Activated CD8-positive, alpha-beta memory T cell treated with anti-CD3 and anti-CD28 coated beads, Interleukin-2, amount 50 U/mL, for 4 hours (primary cell): ENCODE measurements around the gene USP38.

Experiments used
- DNase-seq: peaks from one replicate; pipeline ENCODE4 v3.0.0-alpha.2; 2020

Gene USP38

DNA sequence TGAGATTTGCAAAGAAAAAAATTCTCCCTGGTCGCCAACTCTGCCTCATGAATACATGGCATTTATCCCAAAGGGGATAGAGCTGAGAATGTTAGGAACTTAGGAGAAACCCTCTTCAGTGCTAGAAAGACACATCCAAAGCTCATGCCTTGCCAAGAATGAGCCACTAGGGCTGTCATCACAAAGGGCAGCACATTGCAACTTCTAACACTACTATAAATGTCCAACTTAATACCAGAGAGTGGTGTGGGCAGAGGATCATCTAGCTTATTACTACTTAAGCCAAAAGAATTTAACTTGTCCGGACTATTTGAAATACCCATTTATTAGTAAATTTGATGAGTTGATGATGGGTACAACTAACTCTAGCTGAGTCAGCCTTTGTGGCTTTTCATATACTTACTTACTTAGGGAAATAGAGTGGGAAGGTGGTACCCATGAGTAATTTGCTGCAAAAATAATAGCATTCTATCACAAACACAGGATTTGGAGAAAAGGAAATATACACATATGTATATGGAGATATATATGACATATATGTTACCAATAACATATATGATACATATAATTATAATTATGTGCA is 85.6 kb downstream of the USP38 start:
- DNase-seq: no peak
